A172 (cell line): ENCODE results near the gene FMN2. TPM values are rescaled to one million over a fixed set of nuclear protein-coding genes. Genes with fewer than 3 reads are reported as not detected.

Experiments
- DNase-seq: peaks from one replicate; pipeline ENCODE4 v3.0.0-alpha.2; 2015; ENCODE audit warnings: low spot score
- total RNA-seq: library from RNA; depleted of rRNA; stranded (reverse); fragments of >200 nt; shearing (Covaris generic); gene quantifications from 2 replicates; pipeline ENCODE4 v1.2.3, GENCODE V29; 2014

The FMN2 gene
- total RNA-seq, 1 experiment from 2014 or later, result 8.8 TPM

- DNase-seq, result peak; percentile 40
Measured at GRCh38 chr1:240491796-240492195, 400.1 kb downstream of the FMN2 start.

GRCh38 chr1:240492832-240493440, 401.3 kb downstream of the FMN2 start:
- no peak for DNase-seq

DNA sequence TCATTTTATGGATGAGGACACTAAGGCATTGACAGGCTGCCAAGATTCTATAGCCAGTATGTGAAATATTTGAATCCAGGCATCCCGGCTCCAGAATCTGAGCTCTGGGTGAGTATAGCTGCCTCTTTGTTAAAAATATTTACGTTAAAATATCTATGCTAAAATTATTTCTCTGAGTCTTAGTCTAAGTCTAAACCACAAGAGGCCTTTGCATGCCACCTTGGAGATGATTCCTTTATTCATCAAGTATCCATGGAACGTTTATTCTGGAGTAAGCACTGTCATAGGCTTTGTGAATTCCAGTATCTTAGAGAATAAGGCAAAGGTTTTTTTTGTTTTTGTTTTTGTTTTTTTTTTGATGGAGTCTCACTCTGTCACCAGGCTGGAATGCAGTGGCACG, 403.9 kb downstream of the FMN2 start:
- DNase-seq, result no peak

GRCh38 chr1:240496356-240496755, 404.7 kb downstream of the FMN2 start:
- DNase-seq, result no peak

DNA sequence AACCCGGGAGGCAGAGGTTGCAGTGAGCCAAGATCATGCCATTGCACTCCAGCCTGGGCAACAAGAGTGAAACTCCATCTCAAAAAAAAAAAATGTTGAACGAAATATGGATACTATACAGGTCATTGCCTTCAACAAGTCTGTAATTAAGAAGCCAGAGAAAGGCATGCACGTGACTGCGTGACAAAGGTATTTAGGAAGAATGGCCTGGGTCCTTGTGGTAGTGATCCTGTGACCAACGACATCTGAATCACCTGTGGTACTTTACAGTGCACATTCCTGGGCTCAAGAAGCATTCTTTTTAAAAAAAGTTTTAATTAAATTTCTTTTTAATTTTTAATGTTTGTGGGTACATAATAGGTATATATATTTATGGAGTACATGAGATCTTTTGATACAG, 405.3 kb downstream of the FMN2 start:
- DNase-seq, result peak; percentile 53

- no peak for DNase-seq
Measured at GRCh38 chr1:240497908-240498307, 406.2 kb downstream of the FMN2 start.

DNA sequence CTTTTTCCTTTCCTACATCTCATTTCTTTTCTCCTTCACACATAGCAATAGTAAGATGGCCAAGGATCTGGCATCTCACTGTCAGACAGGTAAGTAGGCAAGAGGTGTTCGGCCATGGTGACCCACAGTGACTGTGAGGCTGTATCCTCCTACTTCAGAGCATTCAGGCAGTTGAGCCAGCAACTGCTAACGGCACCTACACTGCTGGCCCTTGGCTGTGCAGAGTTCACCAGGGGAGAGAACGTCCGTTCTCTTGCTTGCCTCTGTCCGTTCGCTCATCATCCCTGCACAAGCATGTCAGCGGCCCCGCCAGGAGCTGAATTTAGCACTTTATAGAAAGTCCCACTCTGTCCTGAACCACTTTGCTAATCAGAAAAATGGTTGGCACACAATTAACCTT, 406.7 kb downstream of the FMN2 start:
- DNase-seq, result no peak

DNA sequence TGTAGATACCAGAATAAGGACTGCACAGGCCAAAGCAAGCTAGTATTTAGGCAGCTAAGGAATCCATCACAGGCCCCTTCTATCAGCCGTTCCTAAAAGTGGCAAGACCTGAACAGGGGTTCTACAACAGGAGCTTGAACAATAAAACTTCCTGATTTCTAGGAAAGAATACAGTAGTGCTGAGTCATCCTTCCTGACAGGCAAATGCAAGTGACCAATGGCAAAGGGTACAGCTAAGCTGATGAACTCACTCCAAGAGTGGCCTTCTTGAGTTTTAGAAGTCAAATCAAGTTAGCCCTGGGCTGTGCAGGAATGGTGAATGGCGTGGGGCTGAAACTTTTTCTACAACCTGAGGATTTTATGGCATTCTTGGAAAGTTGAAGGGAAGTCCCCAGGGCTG, 407.3 kb downstream of the FMN2 start:
- DNase-seq, result peak; percentile 79

DNA sequence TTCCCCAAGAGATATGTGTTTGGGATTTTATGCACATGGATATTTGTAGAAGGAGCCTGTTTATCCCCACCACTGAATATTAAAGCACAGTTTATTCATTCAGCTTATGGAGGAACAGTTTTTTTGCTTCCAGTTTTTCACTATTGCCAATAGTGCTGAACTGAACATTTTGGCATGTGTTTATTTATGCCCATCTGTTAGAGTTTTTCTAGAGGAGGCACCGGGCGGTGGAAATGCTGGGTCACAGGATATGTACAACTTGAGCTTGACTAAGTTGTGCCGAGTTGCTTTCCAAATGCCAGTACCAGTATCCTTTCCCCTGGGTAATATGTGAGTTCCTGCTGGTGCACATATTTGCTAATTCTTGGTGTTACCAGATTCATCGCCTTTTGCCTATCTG, 409.0 kb downstream of the FMN2 start:
- DNase-seq, result peak; percentile 40

DNA sequence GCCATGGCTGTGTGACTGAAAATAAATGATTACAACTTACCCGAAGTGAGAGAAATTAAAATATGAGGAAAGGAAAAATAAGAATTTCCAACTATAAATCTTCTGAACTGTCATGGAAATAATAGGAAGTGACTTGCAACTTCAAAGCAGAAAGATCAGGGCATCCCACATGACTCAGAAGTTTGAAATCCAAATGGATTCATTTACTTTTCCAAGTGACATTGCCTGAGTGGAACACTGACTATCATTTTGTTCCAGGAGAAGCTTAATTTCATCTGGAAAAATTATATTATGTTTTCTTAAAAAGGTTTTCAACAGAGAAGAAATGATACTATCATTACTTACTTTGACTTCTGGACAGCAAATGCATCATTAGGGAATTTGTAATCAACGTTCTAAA, 409.4 kb downstream of the FMN2 start:
- DNase-seq, result peak; percentile 87

DNA sequence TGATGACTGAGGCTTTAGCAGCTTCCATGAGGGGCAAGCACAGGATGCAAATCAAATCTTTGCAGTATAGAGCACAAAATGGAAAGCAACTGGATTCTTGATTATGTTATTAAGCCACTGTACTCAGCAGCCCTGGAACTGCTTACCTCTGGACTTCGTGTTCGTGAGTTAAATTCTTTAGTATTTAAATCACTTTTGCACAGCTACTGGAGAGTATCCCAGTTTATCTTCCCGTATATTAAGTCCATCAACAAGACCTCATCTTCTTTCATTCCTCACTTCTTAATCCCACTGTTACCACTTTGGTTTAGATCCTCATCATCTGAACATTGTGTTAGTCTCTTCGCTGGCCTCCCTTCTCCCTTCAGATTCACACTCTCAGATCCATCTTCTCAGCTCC, 411.4 kb downstream of the FMN2 start:
- DNase-seq, result no peak

GRCh38 chr1:240503558-240503957, 411.9 kb downstream of the FMN2 start:
- DNase-seq, result no peak

DNA sequence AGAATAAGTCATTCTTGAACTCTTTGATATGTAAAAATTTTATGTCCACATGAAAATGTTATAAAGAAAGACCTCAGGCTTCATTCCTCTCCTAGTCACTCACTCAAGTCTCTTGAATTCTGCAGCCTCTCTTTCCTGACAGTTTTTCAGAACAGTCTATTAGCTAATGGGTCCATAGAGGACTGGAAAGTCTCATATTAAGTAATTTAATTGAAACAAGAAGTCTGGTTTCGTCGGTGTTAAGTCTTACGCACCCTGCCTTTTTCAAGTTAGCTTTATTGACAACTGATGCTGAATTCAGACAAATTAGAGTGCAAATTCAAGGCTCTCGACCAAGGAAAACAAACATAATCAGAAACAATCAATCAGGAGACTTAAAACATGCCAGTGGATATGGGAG, 414.5 kb downstream of the FMN2 start:
- DNase-seq, result no peak

DNA sequence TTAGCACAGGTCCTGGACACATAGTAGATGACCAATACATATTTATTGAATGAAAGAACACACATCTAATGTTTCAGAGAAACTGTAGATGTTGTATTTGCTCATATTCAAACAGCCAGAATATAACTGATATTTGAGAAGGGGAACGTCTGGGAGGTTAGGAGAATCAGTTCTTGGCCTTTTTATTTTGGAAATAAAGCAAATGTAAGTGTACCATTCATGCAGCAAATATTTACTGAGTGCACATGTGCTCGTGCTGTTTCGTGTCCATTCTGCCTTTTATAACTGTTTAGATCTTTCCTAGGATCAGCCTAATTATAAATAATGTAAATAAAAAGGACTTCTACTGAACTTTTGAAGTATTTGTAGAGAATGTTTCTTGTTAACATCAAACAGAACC, 416.5 kb downstream of the FMN2 start:
- no peak for DNase-seq

DNA sequence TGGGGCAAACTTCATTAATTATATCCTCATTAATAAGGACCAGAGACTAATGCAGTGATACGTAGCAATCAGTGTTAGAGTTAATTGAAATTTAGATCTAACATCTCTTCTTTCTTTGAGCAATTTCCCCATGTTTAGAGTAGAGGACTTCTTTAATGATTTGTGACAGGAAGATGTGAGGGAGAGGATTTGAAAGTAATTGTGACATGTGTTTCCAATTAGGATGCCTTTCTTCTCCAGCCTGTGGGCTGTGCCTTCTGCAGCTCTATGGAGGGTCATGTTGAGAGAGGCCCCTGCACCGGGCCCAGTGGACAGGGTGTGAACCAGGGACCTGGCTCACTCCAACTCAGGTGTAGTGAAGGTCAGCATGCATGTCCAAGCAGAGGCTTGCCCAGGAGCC, 417.3 kb downstream of the FMN2 start:
- DNase-seq, result no peak

GRCh38 chr1:240511789-240512188, 420.1 kb downstream of the FMN2 start:
- DNase-seq, result no peak

- DNase-seq, result peak; percentile 54
Measured at GRCh38 chr1:240515505-240515904, 423.8 kb downstream of the FMN2 start.

DNA sequence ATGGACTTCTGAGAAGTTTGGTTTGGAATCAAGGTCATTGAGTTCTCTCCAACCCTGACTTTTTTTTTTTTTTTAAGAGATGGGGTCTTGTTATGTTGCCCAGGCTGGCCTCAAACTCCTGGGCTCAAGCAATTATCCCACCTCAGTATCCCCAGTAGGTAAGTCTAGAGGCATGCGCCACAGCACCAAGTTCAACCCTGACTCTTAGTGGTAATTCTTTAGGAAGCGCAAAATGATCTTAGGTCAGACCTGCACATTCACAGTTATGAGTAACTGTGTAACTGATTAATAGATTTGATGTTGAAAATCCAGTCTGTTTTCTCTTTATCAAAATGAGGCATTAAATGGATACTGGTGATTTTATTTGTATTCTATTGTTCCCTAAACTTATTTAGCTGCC, 424.4 kb downstream of the FMN2 start:
- DNase-seq, result no peak

DNA sequence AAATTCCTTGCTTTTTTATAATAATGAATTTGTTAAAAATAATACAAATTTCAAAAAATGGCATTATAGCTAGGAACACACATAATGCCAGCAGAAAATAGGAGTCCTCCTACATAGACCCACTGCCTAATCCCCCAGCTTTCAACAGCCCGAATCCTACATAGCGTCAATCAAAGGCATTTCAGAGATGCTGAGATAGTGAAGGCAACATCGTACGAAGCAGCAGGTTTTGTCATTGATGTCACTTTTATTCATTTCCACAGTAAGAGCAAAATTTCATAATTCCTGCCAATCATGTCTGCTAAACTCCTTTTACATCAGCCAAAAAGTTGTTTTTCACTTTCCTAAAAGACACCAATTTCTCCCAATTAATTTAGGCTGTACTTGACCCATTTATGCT, 426.2 kb downstream of the FMN2 start:
- no peak for DNase-seq

- no peak for DNase-seq
Measured at GRCh38 chr1:240522122-240522822, 430.6 kb downstream of the FMN2 start.

- no peak for DNase-seq
Measured at GRCh38 chr1:240524356-240525069, 432.8 kb downstream of the FMN2 start.
